Esophagus mucosa (tissue), 1 donor: Measurements from ENCODE around the gene PGAM2. TPM values are rescaled to one million over a fixed set of nuclear protein-coding genes. Genes with fewer than 3 reads are reported as not detected.
A peak's percentile ranks its signal among the peaks of the same experiment; 100 is the strongest.
"Not testable (repeated sequence)": the region's sequence is repeated elsewhere in the genome, so short reads cannot be mapped to it uniquely, and the experiment has no call there.

Experiments used
- ATAC-seq: fragments of 200-7000 bp; cut with Tn5 transposase; one replicate; pipeline ENCODE4 v1.9.1; 2020
- total RNA-seq: library from RNA; stranded (reverse); gene quantifications from one replicate; pipeline ENCODE4 v1.2.4, GENCODE V29; 2023
- donor health status: DM: yes; HTN: yes; CAD: no.

The PGAM2 gene
- total RNA-seq, 1 donor from 2014 or later: 2.6 TPM

DNA sequence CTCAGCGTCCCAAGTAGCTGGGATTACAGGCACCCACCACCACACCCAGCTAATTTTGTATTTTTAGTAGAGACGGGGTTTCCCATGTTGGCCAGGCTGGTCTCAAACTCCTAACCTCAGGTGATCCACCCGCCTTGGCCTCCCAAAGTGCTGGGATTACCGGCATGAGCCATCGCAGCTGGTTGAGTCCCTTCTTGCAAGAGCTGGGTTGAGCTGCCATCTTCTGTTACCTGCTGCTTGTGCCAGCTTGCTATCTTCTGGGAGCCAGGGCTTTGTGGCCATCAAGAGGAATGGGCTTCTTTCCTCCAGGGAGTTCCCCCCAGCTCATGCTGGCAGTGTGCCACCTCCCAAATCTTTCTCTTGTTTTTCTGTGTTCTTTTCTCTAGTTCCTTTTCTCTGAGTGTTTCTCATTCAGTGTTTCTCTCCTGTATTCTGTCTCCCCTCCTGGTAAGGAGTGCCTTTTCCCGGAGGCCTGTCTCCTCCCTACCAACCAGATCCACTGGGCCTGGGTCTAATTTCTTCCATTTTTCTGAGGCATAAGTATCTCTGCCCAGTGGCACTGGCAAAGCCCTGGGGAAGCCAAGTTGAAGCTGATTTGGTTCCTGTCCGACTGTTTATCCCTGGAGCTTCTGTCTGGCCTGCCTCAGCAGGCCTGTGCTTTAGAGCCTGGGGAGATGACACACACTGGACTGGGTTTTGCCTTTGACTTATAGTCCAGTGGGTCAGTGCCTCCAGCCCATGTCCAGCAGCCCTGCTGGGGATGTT, 17.2 kb downstream of the PGAM2 start:
- no peak for ATAC-seq

DNA sequence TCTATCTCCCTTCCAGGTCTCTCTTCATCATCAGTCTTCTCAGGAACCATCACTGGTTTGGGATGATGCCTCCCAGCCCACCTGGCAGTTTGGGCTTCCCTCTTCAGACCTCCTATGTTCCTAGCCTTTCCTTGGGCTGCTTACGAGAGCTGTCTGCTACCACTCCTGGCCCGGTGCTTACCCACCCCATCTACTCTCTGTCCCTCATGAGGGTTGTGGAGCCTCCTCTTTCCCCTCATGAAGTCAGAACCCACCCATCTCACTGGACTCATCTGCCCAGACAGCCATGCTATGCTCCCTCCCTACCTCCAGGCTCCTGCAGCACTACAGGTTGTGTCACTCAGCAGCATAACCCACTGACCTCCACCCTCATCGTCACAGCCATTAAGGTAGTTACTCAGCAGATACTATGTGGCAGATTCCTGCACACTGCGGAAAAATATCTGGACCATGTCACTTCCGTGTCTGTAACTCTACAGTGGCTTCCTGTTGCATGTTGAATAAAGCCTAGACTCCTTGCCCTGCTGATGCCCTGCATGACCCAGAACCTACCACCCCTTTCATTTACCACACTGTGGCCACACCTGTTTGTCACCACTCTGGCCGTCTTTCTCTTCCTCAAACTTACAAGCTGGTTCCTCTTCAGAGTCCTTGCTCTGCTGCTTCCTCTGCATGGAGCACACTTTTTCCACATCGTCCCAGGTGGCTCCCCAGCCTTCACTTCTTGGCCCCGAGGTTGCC, 18.9 kb downstream of the PGAM2 start:
- ATAC-seq: peak; percentile 66

DNA sequence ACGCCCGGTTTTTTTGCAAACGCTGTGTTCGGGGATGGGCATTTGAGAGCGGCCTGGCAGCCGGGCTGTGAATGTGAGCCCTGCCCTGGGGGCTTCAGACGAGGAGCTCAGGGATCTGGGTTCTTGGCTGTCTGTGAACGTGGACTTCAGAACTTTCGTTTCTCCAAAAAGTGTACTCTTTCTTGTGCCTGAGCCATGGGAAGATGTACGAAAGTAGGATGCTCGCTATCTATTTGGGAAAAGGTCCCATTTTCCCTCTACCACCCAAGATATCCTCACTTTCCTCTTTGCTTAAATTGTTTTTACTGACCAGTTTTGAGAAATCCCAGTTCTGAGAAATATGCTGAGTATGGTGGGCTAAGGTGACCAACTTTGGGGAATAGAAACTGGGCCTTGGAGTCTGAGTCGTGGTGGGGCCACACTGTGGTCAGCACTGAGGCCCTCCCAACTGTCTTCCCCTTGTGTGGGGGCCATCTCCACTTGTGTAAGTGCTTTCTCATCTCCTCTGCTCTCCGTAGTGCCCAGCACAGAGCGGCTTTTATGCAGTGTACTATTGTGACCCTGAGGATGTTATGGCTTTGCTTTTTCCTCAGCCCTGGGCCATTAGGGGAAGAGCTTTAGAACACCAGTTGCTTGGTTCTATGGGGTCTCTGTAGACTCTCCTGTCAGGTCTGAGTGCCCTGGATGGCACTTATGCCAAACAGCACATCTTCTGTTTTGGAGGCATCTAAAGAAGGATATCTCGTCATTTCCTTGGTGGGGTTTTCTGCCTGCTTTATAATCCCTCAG, 19.9 kb downstream of the PGAM2 start:
- no peak for ATAC-seq

DNA sequence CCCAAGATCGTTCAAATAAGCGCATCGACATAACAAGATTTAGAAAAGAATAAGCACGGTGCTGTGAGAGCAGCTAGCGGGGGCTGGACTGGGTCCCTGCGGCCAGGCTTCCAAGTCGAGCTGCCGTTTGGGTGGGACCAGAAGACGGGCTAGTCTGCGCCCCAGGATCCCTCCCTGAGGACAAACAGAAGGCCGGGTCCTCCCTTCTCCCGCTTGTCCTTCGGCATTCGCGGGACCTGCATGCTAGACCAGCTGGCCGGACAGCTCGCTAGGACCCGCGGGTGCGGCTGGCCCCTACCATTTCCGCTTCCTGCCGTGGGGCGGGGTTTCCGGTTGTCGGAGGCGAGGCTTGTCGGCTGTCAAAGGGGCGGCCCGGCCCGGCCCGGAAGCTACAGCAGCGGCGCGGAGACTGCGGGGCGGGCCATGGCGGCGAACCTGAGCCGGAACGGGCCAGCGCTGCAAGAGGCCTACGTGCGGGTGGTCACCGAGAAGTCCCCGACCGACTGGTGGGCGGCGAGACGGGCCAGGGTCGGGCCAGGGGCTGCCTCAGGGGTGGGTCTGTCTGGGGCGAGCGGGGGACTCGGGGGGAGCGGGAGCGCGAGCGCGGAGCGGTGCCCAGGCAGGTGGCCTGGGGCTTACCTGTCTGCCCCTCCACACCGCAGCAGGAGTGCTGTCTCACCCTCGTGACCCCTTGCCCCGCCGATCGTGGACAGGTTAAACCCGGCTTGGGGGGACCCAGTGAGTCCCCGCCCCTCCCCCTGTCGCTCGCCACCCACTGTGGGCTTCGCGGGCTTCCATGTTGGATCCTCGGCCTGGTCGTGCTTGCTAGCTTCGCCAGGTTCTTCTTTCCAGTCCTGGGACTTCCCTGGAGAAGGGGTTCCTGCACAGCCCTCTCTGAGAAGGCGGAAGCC, 20.8 kb downstream of the PGAM2 start, which contains the start of gene DBNL:
Gene DBNL (plus strand): TSS at position 388 of the 911 bp plus-strand sequence. CDS start 36 bp downstream, at position 424.
- peak; percentile 79 for ATAC-seq

DNA sequence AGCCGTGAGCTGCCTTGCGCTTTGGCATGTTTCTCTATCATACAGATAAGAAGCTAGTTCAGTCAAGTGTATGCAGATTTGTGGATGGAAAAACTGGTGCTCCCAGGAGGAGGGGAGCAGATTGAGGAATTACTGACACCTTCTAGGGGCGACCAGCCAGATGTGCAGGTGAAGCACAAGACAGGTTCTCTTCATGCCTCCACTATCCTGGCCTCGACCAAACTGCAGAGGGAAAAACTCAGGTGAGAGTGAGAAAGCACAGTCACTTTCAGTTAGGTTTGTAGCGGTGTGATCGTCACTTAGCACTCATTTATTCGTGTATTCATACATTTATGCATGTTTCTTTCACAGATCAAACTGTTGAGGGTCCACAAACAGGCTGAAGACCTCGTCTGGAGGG, 21.5 kb downstream of the PGAM2 start:
- ATAC-seq: no peak

DNA sequence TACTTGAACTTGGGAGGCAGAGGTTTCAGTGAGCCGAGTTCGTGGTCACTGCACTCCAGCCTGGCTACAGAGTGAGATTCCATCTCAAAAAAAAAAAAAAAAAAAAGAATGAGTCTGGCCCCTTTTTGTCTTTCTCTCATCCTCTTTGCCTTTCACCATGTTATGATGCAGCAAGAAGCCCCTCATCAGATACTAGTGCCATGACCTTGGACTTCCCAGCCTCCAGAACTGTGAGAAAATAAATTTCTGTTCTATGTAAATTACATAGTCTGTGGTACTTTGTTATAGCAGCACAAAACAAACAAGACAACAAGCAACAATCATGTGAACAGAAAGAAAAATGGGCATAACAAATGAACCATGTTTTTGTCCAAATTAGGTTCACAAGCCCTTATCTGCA, 23.1 kb downstream of the PGAM2 start:
- no peak for ATAC-seq

DNA sequence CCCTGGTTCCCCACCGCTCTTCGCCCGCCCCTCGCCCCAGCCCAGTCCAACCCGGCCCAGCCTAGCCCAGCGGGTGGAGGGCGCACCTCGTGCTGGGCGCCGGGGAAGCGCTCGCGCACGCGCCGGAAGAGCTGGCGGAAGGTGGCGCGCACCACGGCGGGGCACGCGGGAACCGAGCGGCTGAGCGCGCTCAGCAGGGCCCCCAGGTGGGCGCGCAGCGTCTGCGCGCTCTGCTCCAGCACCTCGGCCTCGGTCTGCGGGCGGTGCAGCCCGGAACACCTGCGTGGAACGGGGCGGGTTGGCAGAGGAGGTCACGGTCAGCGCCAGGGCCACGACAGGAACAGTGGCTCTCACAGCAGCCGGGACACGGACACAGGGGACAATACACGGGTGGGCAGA, 24.9 kb downstream of the PGAM2 start:
- ATAC-seq: peak; percentile 42

DNA sequence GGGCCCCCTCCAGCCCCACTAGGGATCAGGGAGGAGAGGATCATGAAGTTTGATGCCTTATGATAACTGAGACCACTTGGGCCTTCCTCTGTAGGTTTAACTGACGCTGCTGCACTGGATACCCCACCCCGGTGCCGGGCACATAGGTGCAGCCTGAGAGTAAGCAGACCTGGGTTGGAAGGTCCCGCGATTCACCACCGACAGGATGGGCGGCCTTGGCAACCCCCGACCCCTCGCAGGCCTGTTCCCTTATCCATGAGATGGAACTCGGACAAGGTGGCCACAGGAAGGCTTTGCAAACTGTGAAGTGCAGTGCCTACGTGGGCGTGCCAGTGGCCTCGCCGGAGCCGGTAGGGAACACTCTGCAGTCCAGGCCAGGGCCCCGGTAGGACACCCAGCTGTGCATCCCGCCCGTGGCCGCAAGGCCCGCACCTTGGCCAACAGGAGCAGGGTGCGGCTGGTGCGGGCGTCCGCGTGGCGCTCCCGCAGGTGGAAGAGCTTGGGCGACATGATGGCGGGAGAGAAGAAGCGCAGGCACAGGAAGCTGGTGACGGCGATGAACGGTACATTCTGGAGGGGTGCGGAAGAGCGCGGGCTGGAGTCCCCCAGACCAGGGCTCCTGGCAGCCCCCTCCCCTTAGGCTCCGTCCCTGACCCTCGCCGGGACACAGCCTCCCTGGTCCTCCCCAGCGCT, 25.4 kb downstream of the PGAM2 start:
- ATAC-seq: not testable (repeated sequence)

DNA sequence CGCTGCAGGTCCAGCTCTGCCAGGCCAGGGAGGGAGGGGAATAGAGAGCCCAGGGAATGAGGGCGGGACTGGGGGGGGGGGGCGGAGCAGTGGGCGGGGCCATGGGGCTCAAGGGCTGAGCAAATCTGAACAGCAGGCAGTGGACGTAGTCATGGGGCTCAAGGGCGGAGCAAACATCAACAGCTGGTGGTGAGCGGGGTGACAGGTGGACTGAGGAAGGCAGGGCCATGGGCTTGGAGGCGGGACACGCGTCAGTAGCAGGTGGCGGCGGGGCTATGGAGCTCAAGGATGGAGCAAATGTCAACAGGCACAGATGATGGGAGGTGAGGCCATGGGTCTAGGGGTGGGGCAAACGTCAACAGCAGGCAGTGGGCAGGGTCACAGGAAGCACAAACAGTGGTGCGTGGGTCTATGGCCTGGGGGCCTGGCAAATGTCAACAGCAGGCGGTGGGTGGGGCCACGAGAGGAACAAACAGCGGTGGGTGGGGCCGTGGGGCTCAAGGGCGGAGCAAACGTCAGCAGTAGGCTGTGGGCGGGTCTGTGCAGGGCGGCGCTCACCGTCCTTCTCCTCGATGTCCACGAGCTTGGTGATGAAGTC, 26.3 kb downstream of the PGAM2 start:
- peak; percentile 87 for ATAC-seq

DNA sequence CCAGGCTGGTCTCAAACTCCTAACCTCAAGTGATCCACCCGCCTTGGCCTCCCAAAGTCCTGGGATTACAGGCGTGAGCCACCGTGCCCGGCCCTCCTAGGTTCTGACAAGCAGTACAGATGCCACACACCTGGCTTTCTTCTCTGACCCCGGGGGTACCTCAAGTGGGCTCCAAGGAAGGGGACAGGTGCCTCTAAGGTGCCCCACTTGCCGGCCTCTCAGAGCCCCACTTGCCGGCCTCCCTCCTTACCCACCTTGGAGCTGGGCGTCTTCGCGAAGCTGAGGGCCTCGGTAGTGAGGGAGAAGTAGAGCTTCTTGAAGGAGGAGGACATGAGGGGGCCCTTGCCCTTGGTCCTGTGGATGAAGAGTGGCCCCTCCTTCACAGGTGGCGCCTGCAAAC, 26.8 kb downstream of the PGAM2 start:
- ATAC-seq: not testable (repeated sequence)

DNA sequence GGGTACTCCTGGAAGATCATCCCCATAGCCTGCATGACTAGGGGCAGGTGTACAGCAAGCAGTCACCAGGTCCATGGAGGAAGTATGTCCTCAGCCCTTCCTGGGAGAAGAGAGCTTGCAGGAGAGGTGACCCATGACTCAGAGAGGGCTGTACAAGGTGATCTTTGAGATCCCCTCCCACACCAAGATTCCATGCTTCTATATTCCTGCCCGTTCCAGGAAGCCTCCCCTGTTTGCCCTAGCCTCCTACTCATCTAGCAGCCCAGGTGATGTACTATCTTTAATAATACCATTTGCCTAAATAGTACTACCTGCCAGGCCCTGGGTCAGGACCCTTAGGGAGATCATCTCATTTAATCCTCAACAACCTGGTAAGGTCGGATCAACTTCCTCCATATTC, 27.4 kb downstream of the PGAM2 start:
- not testable (repeated sequence) for ATAC-seq

DNA sequence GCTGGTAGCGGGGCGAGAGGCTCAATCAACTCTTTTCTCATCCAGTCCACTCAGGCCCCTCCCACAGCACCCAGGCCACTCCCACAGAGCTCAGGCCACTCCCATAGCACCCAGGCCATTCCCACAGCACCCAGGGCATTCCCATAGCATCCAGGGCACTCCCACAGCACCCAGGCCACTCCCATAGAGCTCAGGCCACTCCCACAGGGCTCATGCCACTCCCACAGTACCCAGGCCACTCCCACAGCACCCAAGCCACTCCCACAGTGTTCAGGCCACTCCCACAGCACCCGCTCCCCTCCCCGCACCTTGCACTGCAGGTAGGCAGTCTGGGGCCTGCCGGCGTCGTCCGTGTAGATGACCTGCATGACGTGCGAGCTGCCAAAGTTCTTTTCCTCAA, 29.0 kb downstream of the PGAM2 start:
- ATAC-seq: peak; percentile 53

DNA sequence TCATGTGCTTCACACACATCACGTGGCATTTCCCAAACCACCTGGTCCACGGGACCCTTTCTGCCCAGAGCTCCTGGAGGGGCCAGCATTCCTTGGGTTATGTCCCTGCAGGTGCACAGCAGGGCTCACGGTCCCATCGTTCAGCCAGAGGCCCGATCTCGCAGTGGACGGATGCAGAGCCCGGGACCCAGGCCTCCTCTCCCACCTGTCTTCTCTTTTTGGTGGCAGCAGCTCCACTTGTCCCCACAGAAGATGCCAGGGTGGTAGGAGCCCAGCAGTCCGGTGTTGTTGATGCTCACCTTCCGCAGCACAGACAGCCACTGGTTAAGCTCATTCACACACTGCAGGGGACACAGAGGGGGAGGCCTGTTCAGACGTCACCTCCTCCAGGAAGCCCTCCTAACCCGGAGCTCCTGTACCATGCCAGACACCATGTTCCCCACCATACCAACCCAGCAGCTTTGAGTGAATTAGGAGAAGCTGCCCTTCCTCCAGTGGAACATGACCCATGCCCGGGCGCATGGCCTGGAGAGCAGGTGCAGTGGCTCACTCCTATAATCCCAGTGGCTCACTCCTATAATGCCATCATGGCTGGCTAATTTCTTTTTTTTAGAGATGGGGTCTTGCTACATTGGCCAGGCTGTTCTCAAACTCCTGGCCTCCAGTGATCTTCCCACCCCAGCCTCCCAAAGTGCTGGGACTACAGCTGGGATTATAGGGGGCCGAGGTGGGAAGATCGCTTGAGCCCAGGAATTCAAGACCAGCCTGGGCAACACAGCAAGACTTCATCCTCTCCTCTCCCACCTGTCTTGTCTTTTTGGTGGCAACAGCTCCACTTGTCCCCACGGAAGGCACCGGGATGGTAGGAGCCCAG, 31.2 kb downstream of the PGAM2 start:
- ATAC-seq: not testable (repeated sequence)

DNA sequence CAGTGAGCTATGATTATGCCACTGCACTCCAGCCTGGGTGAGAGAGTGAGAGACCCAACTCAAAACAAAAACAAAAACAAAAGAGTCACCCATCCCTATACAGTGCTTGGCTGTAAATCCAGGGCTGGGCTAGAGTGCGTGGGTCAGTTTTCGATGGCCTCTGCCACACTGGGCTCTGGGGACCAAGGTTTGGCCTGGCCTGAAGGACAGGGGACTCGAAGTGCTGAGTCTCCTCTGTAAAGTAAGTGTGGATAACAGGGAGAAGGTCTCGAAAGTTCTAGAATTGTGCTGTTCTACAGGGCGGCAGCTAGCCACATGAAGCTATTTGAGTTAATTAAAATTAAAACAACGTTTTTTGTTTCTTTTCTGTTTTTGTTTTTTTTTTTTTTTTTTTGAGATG, 33.3 kb downstream of the PGAM2 start:
- not testable (repeated sequence) for ATAC-seq

DNA sequence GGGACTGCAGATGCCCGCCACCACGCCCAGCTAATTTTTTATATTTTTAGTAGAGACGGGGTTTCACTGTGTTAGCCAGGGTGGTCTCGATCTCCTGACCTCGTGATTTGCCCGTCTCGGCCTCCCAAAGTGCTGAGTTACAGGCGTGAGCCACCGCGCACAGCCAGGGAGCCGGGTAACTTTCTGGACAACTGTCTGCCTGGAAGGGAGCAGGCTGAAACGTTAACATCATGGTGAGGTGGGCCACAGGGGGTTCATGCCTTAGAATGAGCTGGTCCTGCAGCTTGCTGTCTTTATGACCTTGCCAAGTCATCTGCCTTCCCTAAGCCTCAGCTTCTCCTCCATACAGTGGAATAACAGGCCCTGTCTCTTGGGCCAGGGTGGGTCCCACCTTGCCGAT, 34.0 kb downstream of the PGAM2 start:
- ATAC-seq: not testable (repeated sequence)

DNA sequence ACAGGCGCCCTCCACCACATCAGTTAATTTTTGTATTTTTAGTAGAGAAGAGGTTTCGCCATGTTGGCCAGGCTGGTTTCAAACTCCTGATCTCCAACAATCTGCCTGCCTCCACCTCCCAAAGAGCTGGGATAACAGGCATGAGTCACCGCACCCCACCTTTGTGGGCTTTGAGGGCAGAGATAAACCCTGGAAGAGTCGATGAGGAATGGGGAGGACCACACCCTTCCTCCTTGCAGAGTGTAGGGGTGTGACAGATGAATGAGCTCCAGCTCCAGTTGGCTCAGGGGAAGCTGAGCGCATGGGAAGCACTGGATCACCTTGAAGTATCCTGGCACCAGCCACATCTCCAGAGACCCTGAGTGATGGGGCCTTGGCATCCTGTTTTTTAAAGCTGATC, 35.3 kb downstream of the PGAM2 start:
- ATAC-seq: peak; percentile 81

DNA sequence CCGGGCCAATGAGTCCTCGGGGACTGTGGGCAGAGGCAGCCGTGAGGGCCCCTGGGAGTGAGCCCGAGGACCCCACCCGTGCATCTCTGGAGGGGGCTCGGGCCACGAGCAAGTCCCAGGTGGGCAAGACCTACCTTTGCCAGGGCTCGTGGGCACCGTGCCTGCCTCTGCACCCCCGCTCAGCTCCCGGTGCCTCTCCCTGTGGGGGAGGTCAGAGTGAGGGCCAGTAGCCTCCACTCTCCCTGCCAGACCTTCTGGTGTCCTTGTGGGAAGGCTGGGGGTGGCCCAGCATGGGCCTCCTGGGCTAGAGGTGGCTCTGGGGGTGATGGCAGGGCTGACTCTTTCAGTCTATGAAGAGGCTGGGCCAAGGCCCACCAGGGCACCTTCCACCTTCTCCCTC, 35.9 kb downstream of the PGAM2 start:
- peak; percentile 5 for ATAC-seq

DNA sequence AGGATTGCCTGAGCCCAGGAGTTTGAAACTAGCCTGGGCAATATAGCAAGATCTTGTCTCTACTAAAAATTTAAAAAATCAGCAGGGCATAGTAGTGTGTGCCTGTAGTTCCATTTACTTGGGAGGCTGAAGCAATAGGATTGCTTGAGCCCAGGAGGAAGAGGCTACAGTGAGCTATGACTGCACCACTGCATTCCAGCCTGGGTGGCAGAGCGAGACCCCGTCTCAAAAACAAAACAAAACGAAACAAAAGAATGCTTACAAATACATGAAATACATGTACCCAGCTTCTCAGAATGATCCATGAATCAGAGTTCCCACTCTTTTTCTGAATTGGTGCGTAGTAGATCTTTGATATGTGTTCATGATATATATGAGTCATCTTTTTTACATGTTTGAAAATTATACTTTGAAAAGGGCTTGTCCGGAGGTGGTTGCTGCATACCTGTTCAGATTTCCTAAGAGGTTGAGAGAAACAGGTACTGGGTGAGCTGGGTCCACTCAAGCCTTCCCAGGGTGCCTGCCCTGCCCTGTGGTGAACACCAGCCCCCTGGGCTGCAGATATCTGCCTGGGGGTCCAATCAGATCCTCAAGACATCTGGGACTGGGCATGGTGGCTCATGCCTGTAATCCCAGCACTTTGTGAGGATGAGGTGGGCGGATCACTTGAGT, 42.4 kb downstream of the PGAM2 start:
- ATAC-seq: peak; percentile 39

DNA sequence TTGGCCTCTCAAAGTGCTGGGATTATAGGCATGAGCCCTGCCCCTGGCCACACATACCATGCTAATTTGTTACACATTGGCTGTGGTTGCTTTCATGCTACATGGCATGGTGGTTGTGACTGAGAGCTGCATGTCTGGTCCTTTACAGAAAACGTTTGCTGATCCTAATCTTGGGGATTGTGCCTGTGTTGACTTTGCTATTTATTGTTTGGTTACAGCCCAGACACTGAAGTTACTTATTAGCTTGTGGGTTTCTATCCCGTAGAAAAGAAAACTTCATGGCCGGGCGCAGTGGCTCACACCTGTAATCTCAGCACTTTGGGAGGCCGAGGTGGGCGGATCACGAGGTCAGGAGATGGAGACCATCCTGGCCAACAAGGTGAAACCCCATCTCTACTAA, 43.3 kb downstream of the PGAM2 start:
- ATAC-seq: not testable (repeated sequence)
